Measurements from ENCODE around the gene EPB41L5.

DNA sequence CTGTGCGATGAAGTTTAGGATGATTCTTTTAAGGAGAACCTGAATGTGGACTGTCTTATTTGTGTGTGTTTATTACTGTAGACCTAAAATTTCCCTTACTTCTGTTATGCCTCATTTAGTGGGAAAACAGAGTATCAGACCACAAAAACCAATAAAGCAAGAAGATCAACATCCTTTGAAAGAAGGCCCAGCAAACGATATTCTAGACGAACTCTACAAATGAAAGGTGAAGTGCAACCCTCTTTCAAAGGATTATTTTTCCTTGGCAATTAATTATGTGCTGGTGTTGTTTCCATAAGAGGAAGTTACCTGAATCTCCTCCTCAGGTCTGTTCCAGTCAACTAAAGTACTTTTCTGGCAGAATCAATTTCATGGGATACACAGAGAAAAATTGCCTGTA lies 78.6 kb downstream of the EPB41L5 start:
- TF ChIP-seq, protein P1, sequence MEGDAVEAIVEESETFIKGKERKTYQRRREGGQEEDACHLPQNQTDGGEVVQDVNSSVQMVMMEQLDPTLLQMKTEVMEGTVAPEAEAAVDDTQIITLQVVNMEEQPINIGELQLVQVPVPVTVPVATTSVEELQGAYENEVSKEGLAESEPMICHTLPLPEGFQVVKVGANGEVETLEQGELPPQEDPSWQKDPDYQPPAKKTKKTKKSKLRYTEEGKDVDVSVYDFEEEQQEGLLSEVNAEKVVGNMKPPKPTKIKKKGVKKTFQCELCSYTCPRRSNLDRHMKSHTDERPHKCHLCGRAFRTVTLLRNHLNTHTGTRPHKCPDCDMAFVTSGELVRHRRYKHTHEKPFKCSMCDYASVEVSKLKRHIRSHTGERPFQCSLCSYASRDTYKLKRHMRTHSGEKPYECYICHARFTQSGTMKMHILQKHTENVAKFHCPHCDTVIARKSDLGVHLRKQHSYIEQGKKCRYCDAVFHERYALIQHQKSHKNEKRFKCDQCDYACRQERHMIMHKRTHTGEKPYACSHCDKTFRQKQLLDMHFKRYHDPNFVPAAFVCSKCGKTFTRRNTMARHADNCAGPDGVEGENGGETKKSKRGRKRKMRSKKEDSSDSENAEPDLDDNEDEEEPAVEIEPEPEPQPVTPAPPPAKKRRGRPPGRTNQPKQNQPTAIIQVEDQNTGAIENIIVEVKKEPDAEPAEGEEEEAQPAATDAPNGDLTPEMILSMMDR (IDR thresholded peaks at IDR 0.05): no peak
- TF ChIP-seq POLR2A (IDR thresholded peaks at IDR 0.05) (no peak), POLR2AphosphoS5 (IDR thresholded peaks at IDR 0.05) (no peak)
